Breast epithelium (tissue), 4 donors: ENCODE results near the gene PPAN. TPM values are rescaled to one million over a fixed set of nuclear protein-coding genes. Genes with fewer than 3 reads are reported as not detected.

Source experiments
- DNase-seq, 2 donors: peaks; one replicate each; pipeline ENCODE4 v3.0.0-alpha.2; 2019; ENCODE audit warnings: low spot score in 2 of 2
- H3K27ac ChIP-seq, 2 donors: fragments of 200-600 bp; sonication (generic) in 1 of 2; one replicate each; pipeline ENCODE4 v1.5.1; 2016 to 2019; ENCODE audit warnings: mild to moderate bottlenecking in 1 of 2
- H3K27me3 ChIP-seq, 2 donors: fragments of 200-600 bp; sonication (generic) in 1 of 2; one replicate each; pipeline versions ENCODE4 v1.5.1 to v1.6.0; 2017 to 2019; ENCODE audit warnings: control low read depth in 1 of 2, mild to moderate bottlenecking in 1 of 2
- H3K36me3 ChIP-seq: fragments of 200-600 bp; one replicate; pipeline ENCODE4 v1.5.1; 2019
- H3K4me1 ChIP-seq, 2 donors: fragments of 200-600 bp; sonication (generic); one replicate each; pipeline ENCODE4 v1.5.1; 2016 to 2019; ENCODE audit warnings: control low read depth in 1 of 2
- H3K4me3 ChIP-seq, 3 donors: fragments of 200-600 bp; sonication (generic); 1 replicate in 2 of 3; 2 replicates in 1 of 3; pipeline ENCODE4 v1.5.1; 2016 to 2019; ENCODE audit warnings: mild to moderate bottlenecking in 3 of 3, moderate library complexity in 2 of 3
- H3K9me3 ChIP-seq, 2 donors: fragments of 200-600 bp; sonication (generic) in 1 of 2; one replicate each; pipeline ENCODE4 v1.5.1; 2016 to 2019; ENCODE audit warnings: control low read depth in 1 of 2
- POLR2A ChIP-seq: fragments of 450-650 bp; IDR thresholded peaks from one replicate; pipeline ENCODE4 v1.6.1; 2016; ENCODE audit warnings: antibody characterized with exemption, mild to moderate bottlenecking, moderate library complexity
- POLR2AphosphoS5 ChIP-seq, 3 donors: sonication (generic); formaldehyde crosslinking; IDR thresholded peaks; one replicate each; pipeline ENCODE4 v1.6.1; 2017; ENCODE audit warnings: antibody characterized with exemption in 3 of 3
- intact Hi-C: fragments of 100-400 bp; cut with DNase I; formaldehyde crosslinking; loops from one replicate; pipeline ENCODE4 v1.15.1; 2023; ENCODE audit warnings: low total_unique reads
- total RNA-seq, 3 donors: library from RNA; depleted of rRNA; stranded (reverse); fragments of >200 nt; gene quantifications; one replicate each; pipeline ENCODE4 v1.1.0, GENCODE V29; 2016
- TF ChIP-seq, protein P1 (sequence below), 3 donors: fragments of 450-650 bp; IDR thresholded peaks; one replicate each; pipeline ENCODE4 v1.5.1; 2016 to 2017; ENCODE audit warnings: antibody characterized with exemption in 3 of 3, mild to moderate bottlenecking in 3 of 3, moderate library complexity in 3 of 3

Gene PPAN
- total RNA-seq, 3 donors from 2014 or later, result 17.1 to 44.2 (median 35.3) TPM

DNA sequence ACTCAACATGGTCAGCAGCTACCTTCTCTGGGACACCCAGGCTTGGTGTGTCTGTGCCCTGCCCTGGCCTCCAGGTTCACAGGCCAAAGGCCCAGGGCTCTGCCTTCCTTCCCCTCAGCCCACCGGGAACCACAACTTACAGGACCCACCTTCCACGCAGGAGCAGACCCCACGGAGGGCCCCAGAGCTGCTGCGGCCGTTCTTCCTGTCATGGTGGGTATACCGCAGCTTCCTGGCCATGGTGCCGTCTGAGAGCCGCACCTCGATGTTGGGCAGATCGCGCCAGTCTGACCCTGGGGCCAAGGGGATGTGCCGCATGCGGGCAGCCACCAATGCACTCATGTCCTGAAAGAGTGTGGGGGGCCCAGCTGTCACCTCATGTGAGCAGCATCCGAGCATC lies 30.8 kb downstream of the PPAN start:
- H3K36me3 ChIP-seq, result peaks cover 7% of the 10 kb centered on the region
- H3K4me1 ChIP-seq, result no peaks in the 10 kb centered on the region
- no peak overlapping the region for H3K4me3 ChIP-seq
- no peaks in the 10 kb centered on the region for H3K9me3 ChIP-seq
- no peaks in the 10 kb centered on the region for H3K27me3 ChIP-seq
- intact Hi-C loops, result no loop called here
- no peak for TF ChIP-seq POLR2AphosphoS5 (IDR thresholded peaks at IDR 0.05)
- TF ChIP-seq, protein P1, sequence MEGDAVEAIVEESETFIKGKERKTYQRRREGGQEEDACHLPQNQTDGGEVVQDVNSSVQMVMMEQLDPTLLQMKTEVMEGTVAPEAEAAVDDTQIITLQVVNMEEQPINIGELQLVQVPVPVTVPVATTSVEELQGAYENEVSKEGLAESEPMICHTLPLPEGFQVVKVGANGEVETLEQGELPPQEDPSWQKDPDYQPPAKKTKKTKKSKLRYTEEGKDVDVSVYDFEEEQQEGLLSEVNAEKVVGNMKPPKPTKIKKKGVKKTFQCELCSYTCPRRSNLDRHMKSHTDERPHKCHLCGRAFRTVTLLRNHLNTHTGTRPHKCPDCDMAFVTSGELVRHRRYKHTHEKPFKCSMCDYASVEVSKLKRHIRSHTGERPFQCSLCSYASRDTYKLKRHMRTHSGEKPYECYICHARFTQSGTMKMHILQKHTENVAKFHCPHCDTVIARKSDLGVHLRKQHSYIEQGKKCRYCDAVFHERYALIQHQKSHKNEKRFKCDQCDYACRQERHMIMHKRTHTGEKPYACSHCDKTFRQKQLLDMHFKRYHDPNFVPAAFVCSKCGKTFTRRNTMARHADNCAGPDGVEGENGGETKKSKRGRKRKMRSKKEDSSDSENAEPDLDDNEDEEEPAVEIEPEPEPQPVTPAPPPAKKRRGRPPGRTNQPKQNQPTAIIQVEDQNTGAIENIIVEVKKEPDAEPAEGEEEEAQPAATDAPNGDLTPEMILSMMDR (IDR thresholded peaks at IDR 0.05), result no peak
- no peak for TF ChIP-seq POLR2A
- no peak overlapping the region for H3K27ac ChIP-seq
- DNase-seq, result no peak

DNA sequence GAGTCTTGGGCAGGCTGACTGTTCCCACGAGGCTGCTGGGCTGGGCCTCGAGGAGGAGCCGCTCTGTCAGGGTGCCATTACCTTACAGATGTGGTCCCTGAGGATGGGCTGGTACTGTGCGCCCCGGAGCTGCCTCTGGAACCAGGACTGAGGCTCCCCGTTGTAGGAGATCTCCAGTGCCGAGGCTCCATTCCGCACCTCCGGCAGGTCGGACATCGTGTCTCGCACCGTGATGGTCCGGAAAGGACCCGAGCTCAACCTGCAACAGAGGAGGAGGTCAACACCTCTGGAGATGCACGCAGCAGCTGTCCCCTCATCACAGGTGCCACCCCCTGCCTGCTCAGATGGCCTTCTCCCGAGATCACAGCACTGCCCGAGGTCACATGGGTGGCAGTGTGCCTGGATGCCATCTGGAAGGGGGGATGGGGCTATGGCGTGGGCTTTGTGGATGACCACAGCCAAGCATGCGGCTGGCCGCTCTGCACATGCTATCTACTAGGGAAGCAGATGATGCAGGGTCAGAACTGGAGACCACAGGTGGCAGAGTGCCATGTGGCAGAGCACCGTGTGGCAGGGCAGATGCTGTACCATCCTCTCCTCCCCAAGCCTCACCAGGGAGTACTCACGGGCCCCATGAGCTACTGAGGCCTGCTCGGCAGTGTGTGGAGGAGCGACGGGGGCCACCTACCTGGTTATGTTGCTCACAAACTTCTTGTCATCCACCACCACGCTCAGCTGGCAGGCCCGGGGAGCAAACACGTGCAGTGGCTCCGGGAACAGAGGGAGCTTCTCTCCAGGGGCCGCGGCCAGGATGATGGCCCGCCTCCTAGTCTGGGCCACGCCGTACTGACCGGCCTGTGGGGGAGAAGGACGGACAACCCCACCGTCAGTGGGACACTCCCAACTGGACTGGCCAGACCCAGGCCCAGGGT lies 31.9 kb downstream of the PPAN start:
- H3K4me3 ChIP-seq, result no peak overlapping the region
- DNase-seq, result no peak
- TF ChIP-seq POLR2AphosphoS5 (IDR thresholded peaks at IDR 0.05) (no peak), POLR2A (no peak)
- TF ChIP-seq, protein P1 (IDR thresholded peaks at IDR 0.05), result no peak
- H3K36me3 ChIP-seq, result peaks cover 7% of the 10 kb centered on the region
- no peaks in the 10 kb centered on the region for H3K27me3 ChIP-seq
- intact Hi-C loops, result no loop called here
- no peaks in the 10 kb centered on the region for H3K4me1 ChIP-seq
- no peaks in the 10 kb centered on the region for H3K9me3 ChIP-seq
- H3K27ac ChIP-seq, result no peak overlapping the region

DNA sequence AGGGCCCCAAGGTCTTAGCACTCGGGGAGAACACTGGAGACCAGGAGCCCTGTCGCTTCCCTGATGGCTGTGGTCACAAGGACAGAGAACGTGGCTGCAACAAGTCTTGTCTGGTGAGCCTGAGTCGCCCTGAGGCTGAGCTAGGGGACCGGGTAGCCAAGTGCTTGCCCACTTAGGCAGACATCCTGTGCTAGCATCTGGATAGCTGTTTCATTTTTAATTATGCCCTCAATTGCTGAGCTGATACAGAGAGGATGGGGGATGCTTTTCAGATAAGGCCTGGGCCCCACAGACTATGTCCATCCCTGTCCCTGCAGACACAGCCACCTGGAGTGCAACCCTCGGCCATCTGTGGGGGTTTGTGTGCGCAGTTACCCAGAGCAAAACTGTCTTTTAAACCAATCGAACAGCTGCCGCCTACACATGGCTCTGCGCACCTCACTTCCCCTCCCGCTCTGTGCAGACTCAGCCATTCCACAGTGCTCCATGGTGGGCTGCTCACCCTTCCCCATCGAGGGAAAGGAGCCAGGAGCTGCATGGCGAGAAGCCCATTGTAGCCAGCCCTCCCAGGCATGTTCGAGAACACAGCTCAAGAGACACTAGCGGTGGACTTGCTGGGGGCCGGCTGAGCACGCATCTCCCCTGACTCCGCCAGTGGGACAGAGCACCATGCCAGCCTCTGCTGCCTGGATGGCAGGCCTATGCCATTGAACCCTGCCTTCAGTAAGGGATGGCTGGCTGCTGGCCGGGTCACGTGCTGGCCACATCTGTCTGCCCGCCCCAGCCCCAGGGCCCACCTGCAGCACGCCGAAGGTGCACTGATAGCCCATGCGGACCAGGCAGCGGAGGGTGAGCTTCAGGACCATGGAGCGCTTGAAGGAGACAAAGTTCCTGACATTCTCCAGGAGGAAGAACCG lies 33.0 kb downstream of the PPAN start:
- Histone ChIP-seq H3K36me3 (peaks cover 7% of the 10 kb centered on the region), H3K27ac (no peak overlapping the region), H3K4me1 (no peaks in the 10 kb centered on the region), H3K9me3 (no peaks in the 10 kb centered on the region), H3K27me3 (no peaks in the 10 kb centered on the region), H3K4me3 (no peak overlapping the region)
- TF ChIP-seq POLR2AphosphoS5 (IDR thresholded peaks at IDR 0.05) (no peak), POLR2A (no peak)
- TF ChIP-seq, protein P1 (IDR thresholded peaks at IDR 0.05), result no peak
- intact Hi-C loops, result no loop called here
- no peak for DNase-seq

DNA sequence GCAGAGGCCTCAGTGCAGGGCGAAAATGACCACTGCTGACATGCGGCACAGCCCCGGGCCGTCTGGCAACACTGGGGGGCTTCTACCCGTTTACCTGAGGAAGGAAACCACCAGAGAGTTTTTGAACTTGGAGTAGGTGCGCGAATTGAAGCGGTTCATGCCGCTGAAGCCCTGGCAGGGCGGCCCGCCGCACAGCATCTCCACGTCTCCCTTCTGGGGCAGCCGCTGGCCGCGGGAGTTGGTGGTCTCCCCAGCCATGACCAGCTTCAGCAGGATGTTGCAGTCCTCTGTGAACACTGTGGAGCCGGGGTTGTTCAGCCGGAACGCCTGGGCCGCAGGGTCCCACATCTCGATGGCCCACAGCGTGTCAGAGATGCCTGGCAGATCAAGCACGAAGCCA lies 33.8 kb downstream of the PPAN start:
- intact Hi-C loops, result no loop called here
- Histone ChIP-seq H3K27ac (no peak overlapping the region), H3K4me3 (no peak overlapping the region), H3K27me3 (no peaks in the 10 kb centered on the region), H3K9me3 (no peaks in the 10 kb centered on the region), H3K36me3 (peaks cover 7% of the 10 kb centered on the region), H3K4me1 (no peaks in the 10 kb centered on the region)
- DNase-seq, result no peak
- TF ChIP-seq POLR2A (no peak), POLR2AphosphoS5 (IDR thresholded peaks at IDR 0.05) (no peak)
- TF ChIP-seq, protein P1 (IDR thresholded peaks at IDR 0.05), result no peak
